H1 (cell line): ENCODE data around the gene UBAC1. TPM values are rescaled to one million over a fixed set of nuclear protein-coding genes. Genes with fewer than 3 reads are reported as not detected.

ENCODE experiments used
- CTCF ChIA-PET: fragments of 300-600 bp; sonication (Branson Sonifier 250); formaldehyde crosslinking; loops from one replicate; lab custom pipeline; 2021; ENCODE audit not compliant: partially characterized antibody; lab: Charles Lee
- POLR2A ChIA-PET: fragments of 300-600 bp; sonication (Branson Sonifier 250); formaldehyde crosslinking; loops from one replicate; lab custom pipeline; 2021; ENCODE audit warnings: inconsistent platforms; ENCODE audit not compliant: partially characterized antibody; lab: Charles Lee
- DNase-seq, 2 experiments: peaks; one replicate each; pipeline versions ENCODE4 v3.0.0 to v3.0.0-alpha.2; 2010 to 2022; ENCODE audit warnings: low spot score in 2 of 2, low read depth in 1 of 2, mixed read lengths in 1 of 2
- FAIRE-seq: peaks from 2 replicates; lab custom pipeline; 2011; peaks lifted over from hg19 to GRCh38; lab: Jason Lieb, UNC
- H2AFZ ChIP-seq: 2 replicates; pipeline ENCODE4 v1.8.1; 2012; ENCODE audit warnings: low read length, inconsistent platforms
- H2AK5ac ChIP-seq: 2 replicates; pipeline ENCODE4 v1.6.1; 2013; ENCODE audit warnings: low read depth, low read length
- H2BK120ac ChIP-seq: replicated peaks from 2 replicates; pipeline ENCODE3; 2013; ENCODE audit warnings: low read depth, low read length, inconsistent platforms
- H2BK12ac ChIP-seq: 2 replicates; pipeline ENCODE4 v1.6.1; 2013; ENCODE audit warnings: low read depth, low read length
- H2BK15ac ChIP-seq: 2 replicates; pipeline ENCODE4 v1.6.1; 2013; ENCODE audit warnings: low read length
- H2BK20ac ChIP-seq: 2 replicates; pipeline ENCODE4 v1.6.1; 2013; ENCODE audit warnings: low read length
- H2BK5ac ChIP-seq: 2 replicates; pipeline ENCODE4 v1.6.1; 2013; ENCODE audit warnings: low read depth, low read length
- H3K14ac ChIP-seq: 2 replicates; pipeline ENCODE4 v1.6.1; 2013; ENCODE audit warnings: inconsistent platforms; ENCODE audit not compliant: insufficient read length
- H3K18ac ChIP-seq: 2 replicates; pipeline ENCODE4 v1.6.1; 2013; ENCODE audit warnings: low read length; ENCODE audit errors: extremely low read depth
- H3K23ac ChIP-seq: 2 replicates; pipeline ENCODE4 v1.6.1; 2013; ENCODE audit warnings: inconsistent platforms; ENCODE audit not compliant: insufficient read length
- H3K23me2 ChIP-seq: 2 replicates; pipeline ENCODE4 v1.6.1; 2013; ENCODE audit warnings: low read depth, low read length
- H3K27ac ChIP-seq: 2 replicates; pipeline ENCODE4 v1.6.1; 2011; ENCODE audit warnings: low read depth, low read length, inconsistent platforms
- H3K27me3 ChIP-seq, 4 experiments: replicated peaks in 1 of 4; 1 replicate in 1 of 4; 2 replicates in 3 of 4; pipeline versions ENCODE4 v1.6.1 to v1.8.1; 2011 to 2013; ENCODE audit warnings: low read length in 3 of 4, mild to moderate bottlenecking in 3 of 4, inconsistent platforms in 2 of 4, mixed read lengths in 2 of 4, moderate library complexity in 1 of 4; ENCODE audit not compliant: control insufficient read depth in 3 of 4, insufficient read depth in 3 of 4; ENCODE audit errors: extremely low read depth in 1 of 4
- H3K36me3 ChIP-seq, 4 experiments: 2 replicates each; pipeline versions ENCODE4 v1.6.1 to v1.8.1; 2011 to 2013; ENCODE audit warnings: mild to moderate bottlenecking in 4 of 4, low read length in 3 of 4, moderate library complexity in 2 of 4, control low read depth in 1 of 4, inconsistent platforms in 1 of 4; ENCODE audit not compliant: insufficient read depth in 4 of 4, control insufficient read depth in 2 of 4
- H3K4ac ChIP-seq: replicated peaks from 2 replicates; pipeline ENCODE3; 2013; ENCODE audit warnings: low read length, low read depth, mixed read lengths, inconsistent platforms; ENCODE audit not compliant: insufficient read length
- H3K4me1 ChIP-seq, 4 experiments: replicated peaks in 1 of 4; 1 replicate in 1 of 4; 2 replicates in 3 of 4; pipeline versions ENCODE4 v1.6.1 to v1.8.1; 2011 to 2013; ENCODE audit warnings: low read length in 3 of 4, inconsistent platforms in 2 of 4, mixed read lengths in 1 of 4; ENCODE audit not compliant: insufficient read depth in 4 of 4, control insufficient read depth in 3 of 4
- H3K4me2 ChIP-seq, 2 experiments: 2 replicates each; pipeline versions ENCODE4 v1.6.1 to v1.8.1; 2011 to 2013; ENCODE audit warnings: low read depth in 2 of 2, low read length in 2 of 2, control low read depth in 1 of 2, inconsistent platforms in 1 of 2, mild to moderate bottlenecking in 1 of 2; ENCODE audit not compliant: insufficient read depth in 1 of 2
- H3K4me3 ChIP-seq, 4 experiments: fragments of 200-600, 300-600 bp in 1 of 4; sonication (generic), shearing (Covaris generic), sonication (Bioruptor Twin) in 1 of 4; 2 replicates each; pipeline versions ENCODE4 v1.5.1 to v1.8.1; 2011 to 2016; ENCODE audit warnings: low read length in 4 of 4, low read depth in 3 of 4, control low read depth in 2 of 4, inconsistent platforms in 2 of 4, mild to moderate bottlenecking in 2 of 4, mixed read lengths in 1 of 4, moderate library complexity in 1 of 4; ENCODE audit not compliant: insufficient read depth in 2 of 4; ENCODE audit errors: extremely low read depth in 1 of 4
- H3K56ac ChIP-seq: replicated peaks from 2 replicates; pipeline ENCODE3; 2013; ENCODE audit warnings: low read depth, mild to moderate bottlenecking, mixed read lengths, low read length, inconsistent platforms; ENCODE audit not compliant: insufficient read length
- H3K79me1 ChIP-seq: 2 replicates; pipeline ENCODE4 v1.6.1; 2013; ENCODE audit warnings: low read depth, low read length, control low read depth
- H3K79me2 ChIP-seq, 2 experiments: 2 replicates each; pipeline versions ENCODE4 v1.6.1 to v1.8.1; 2012 to 2013; ENCODE audit warnings: low read length in 2 of 2, mild to moderate bottlenecking in 2 of 2, inconsistent platforms in 1 of 2; ENCODE audit not compliant: insufficient read depth in 2 of 2, control insufficient read depth in 1 of 2
- H3K9ac ChIP-seq, 4 experiments: replicated peaks in 1 of 4; 1 replicate in 1 of 4; 2 replicates in 3 of 4; pipeline versions ENCODE4 v1.6.1 to v1.8.1; 2011 to 2013; ENCODE audit warnings: low read depth in 3 of 4, low read length in 3 of 4, control low read depth in 2 of 4, mild to moderate bottlenecking in 2 of 4, moderate library complexity in 2 of 4, inconsistent platforms in 1 of 4; ENCODE audit errors: extremely low read depth in 1 of 4
- H3K9me3 ChIP-seq, 2 experiments: 2 replicates each; pipeline versions ENCODE4 v1.6.1 to v1.8.1; 2012 to 2013; ENCODE audit warnings: mild to moderate bottlenecking in 2 of 2, moderate library complexity in 2 of 2, control low read depth in 1 of 2, inconsistent platforms in 1 of 2, low read depth in 1 of 2, low read length in 1 of 2, mixed read lengths in 1 of 2; ENCODE audit not compliant: insufficient read depth in 2 of 2
- H4K20me1 ChIP-seq, 2 experiments: replicated peaks in 1 of 2; 2 replicates each; pipeline versions ENCODE3 to v1.8.1; 2011 to 2013; ENCODE audit warnings: inconsistent platforms in 2 of 2, low read length in 2 of 2, mild to moderate bottlenecking in 1 of 2; ENCODE audit not compliant: insufficient read depth in 2 of 2, control insufficient read depth in 1 of 2
- H4K5ac ChIP-seq: 2 replicates; pipeline ENCODE4 v1.6.1; 2013; ENCODE audit warnings: low read length, low read depth, mixed read lengths, inconsistent platforms; ENCODE audit not compliant: insufficient read length
- H4K8ac ChIP-seq: 2 replicates; pipeline ENCODE4 v1.8.0; 2013; ENCODE audit warnings: mild to moderate bottlenecking, moderate library complexity, low read length, inconsistent platforms; ENCODE audit not compliant: insufficient read depth; ENCODE audit errors: extremely low read depth
- H4K91ac ChIP-seq: replicated peaks from 2 replicates; pipeline ENCODE3; 2013; ENCODE audit warnings: low read length, mixed read lengths, inconsistent platforms; ENCODE audit not compliant: insufficient read length
- CTBP2 ChIP-seq: IDR thresholded peaks from 2 replicates; pipeline ENCODE4 v1.7.0; 2011; ENCODE audit warnings: borderline replicate concordance, mild to moderate bottlenecking, moderate library complexity, mixed read lengths, low read length; ENCODE audit not compliant: insufficient read depth, insufficient read length
- EZH2 ChIP-seq: fragments of 200-600 bp; sonication (generic); IDR thresholded peaks from 2 replicates; pipeline ENCODE4 v1.7.1; 2012; ENCODE audit warnings: low read depth, mild to moderate bottlenecking, moderate library complexity, low read length, inconsistent platforms; ENCODE audit not compliant: severe bottlenecking
- KDM4A ChIP-seq: IDR thresholded peaks from one replicate; pipeline ENCODE4 v1.7.1; 2012; ENCODE audit warnings: low read depth, mild to moderate bottlenecking, moderate library complexity, low read length, inconsistent platforms; ENCODE audit not compliant: severe bottlenecking
- SAP30 ChIP-seq: fragments of 300-600 bp; sonication (generic); IDR thresholded peaks from 2 replicates; pipeline ENCODE4 v1.7.1; 2012; ENCODE audit warnings: low read length, moderate library complexity, mild to moderate bottlenecking, inconsistent platforms; ENCODE audit not compliant: insufficient read depth, insufficient replicate concordance
- SP1 ChIP-seq: IDR thresholded peaks from 2 replicates; pipeline ENCODE4 v1.6.1; 2011; ENCODE audit warnings: low read depth, low read length
- TCF12 ChIP-seq: IDR thresholded peaks from 2 replicates; pipeline ENCODE4 v1.6.1; 2011; ENCODE audit warnings: low read depth, mild to moderate bottlenecking, low read length
- WGBS, 2 experiments: shearing (Covaris generic) in 1 of 2; methylation state at CpG; one replicate each; pipeline versions ENCODE4 v1.1.6 to v1.1.7; 2013 to 2015; ENCODE audit warnings: low lambda C conversion rate in 2 of 2, mixed read lengths in 2 of 2, inconsistent platforms in 1 of 2, low coverage in 1 of 2, missing lambda C conversion rate in 1 of 2; ENCODE audit not compliant: insufficient replicate concordance in 2 of 2, insufficient coverage in 1 of 2, insufficient read length in 1 of 2; ENCODE audit errors: extremely low coverage in 1 of 2, missing lambda C conversion rate in 1 of 2; 5-methylcytosine and 5-hydroxymethylcytosine counted together
- polyA plus RNA-seq, 7 experiments: library from polyadenylated mRNA; depleted of rRNA in 3 of 7; stranded (reverse) in 5 of 7; unstranded in 2 of 7; fragments of >200 nt in 5 of 7; fragments of 200-250 nt in 2 of 7; gene quantifications; 1 replicate in 5 of 7; 2 replicates in 1 of 7; 4 replicates in 1 of 7; pipeline versions ENCODE4 v1.2.1 to v1.2.3, GENCODE V29; 2011 to 2013; ENCODE audit warnings: missing spikeins in 2 of 7, mixed read lengths in 2 of 7
- total RNA-seq: library from RNA; stranded (reverse); fragmentation: NEBNext Ultra II Directional; extraction: Animal tissue kit (Norgen Biotek cat#: 25700); gene quantifications from 2 replicates; pipeline ENCODE4 v1.2.1, GENCODE V29; 2021

UBAC1 gene
- total and polyA plus RNA-seq, 2 of the 8 experiments (the other 6 are each of a cell fraction or from before 2014, with no cell fraction given): 59.3 to 85.2 TPM

- no peak overlapping the region for H4K8ac ChIP-seq
- no peak overlapping the region for H3K14ac ChIP-seq
- no peak overlapping the region for H3K4me3 ChIP-seq
- no peak overlapping the region for H2BK120ac ChIP-seq
- POLR2A ChIA-PET: no interaction called here
- CTCF ChIA-PET: interaction anchor here (1.4 kb wide), 1 partner anchor 10 kb away, joined by 5 read pairs; no protein-coding TSS in a partner anchor
- H3K4me2 ChIP-seq: no peak overlapping the region
- no peak overlapping the region for H4K91ac ChIP-seq
- H2BK15ac ChIP-seq: no peak overlapping the region
- no peak overlapping the region for H4K5ac ChIP-seq
- peaks cover 3 to 10% of the 10 kb centered on the region in 2 experiments; a peak in 3 of 4 replicates for H3K9me3 ChIP-seq
- H3K4me1 ChIP-seq: no peaks in the 10 kb centered on the region
- no peak overlapping the region for H2BK12ac ChIP-seq
- no peak overlapping the region for H3K18ac ChIP-seq
- no peak overlapping the region for H2AK5ac ChIP-seq
- DNase-seq (no peak), FAIRE-seq (no peak)
- no peak overlapping the region for H2BK20ac ChIP-seq
- peaks cover 2 to 12% of the 10 kb centered on the region in 2 experiments for H4K20me1 ChIP-seq
- no peaks in the 10 kb centered on the region for H3K79me2 ChIP-seq
- no peaks in the 10 kb centered on the region for H3K27me3 ChIP-seq
- H3K27ac ChIP-seq: no peak overlapping the region
- no peak overlapping the region for H2AFZ ChIP-seq
- no peak overlapping the region for H3K23ac ChIP-seq
- no peak overlapping the region for H3K9ac ChIP-seq
- H3K56ac ChIP-seq: no peak overlapping the region
- H3K36me3 ChIP-seq: peaks cover 6 to 34% (median 23%) of the 10 kb centered on the region in 4 experiments; a peak in 6 of 8 replicates
- H2BK5ac ChIP-seq: no peak overlapping the region
- H3K23me2 ChIP-seq: no peaks in the 10 kb centered on the region
- 86% methylated on average over 13 of the region's 13 CpGs; no CpG with 5 or more reads in 1 of the 2 experiments for WGBS, 2 experiments
- 0 out of 2 replicates have a peak, but pooled peaks cover 2% of the 10 kb centered on the region for H3K79me1 ChIP-seq
- no peak overlapping the region for H3K4ac ChIP-seq
- TF ChIP-seq CTBP2 (no peak), EZH2 (no peak), TCF12 (no peak), SP1 (no peak), KDM4A (no peak), SAP30 (no peak)
Observed at GRCh38 chr9:135933114-135933513, 28.1 kb downstream of the UBAC1 start.
